ENCODE data around the gene YTHDF1. TPM values are rescaled to one million over a fixed set of nuclear protein-coding genes. Genes with fewer than 3 reads are reported as not detected.

The YTHDF1 gene
- total and polyA plus RNA-seq, 7 experiments from 2014 or later = 27.5 to 52.1 (median 42.0) TPM

DNA sequence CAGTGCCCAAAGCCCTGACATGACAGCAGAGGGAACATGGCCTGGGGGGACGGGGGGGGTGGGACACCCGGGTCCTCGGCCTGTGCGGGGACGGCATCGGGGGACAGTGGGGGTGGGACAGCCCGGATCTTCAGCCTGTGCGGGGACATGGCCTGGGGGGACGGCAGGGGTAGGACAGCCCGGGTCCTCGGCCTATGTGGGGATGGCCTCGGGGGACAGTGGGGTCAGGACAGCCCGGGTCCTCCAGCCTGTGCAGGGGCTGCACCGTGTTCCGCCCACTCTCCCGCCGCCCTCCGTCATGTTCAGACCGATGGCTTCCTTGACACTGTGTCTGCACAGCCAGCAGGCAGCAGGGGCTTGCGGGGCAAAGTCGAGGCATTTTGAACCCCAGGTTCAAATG lies 26.8 kb upstream of the YTHDF1 start:
- no peaks in the 10 kb centered on the region for H3K9me3 ChIP-seq (ENCODE audit: control insufficient read depth in 2 of 3, low read length in 3 of 3)
- no peak overlapping the region for H3K4me3 Mint-ChIP-seq
- peak overlapping the region in 1 of 9 donors; percentile 18 for H3K27ac Mint-ChIP-seq
- intact Hi-C loops (cut with micrococcal nuclease) = no loop called here
- no peaks in the 10 kb centered on the region for H3K36me3 ChIP-seq (ENCODE audit: control insufficient read depth in 2 of 3, insufficient read depth in 3 of 3, low read length in 3 of 3)
- ATAC-seq (no peak), DNase-seq (no peak)
- H3K4me3 ChIP-seq (ENCODE audit: low read length) = no peak overlapping the region
- ChIA-PET POLR2A (no interaction called here), CTCF (no interaction called here)
- no peak overlapping the region for H3K27ac ChIP-seq (ENCODE audit: low read depth, low read length)
- H3K9me3 Mint-ChIP-seq = no peaks in the 10 kb centered on the region
- H3K27me3 Mint-ChIP-seq = peaks cover 0 to 14% (median 5%) of the 10 kb centered on the region in 5 donors
- no peaks in the 10 kb centered on the region for H3K36me3 Mint-ChIP-seq
- no peaks in the 10 kb centered on the region for H3K4me1 Mint-ChIP-seq
- no peaks in the 10 kb centered on the region for H3K4me1 ChIP-seq (ENCODE audit: control insufficient read depth in 2 of 2, insufficient read depth in 2 of 2, low read length in 2 of 2)
- H3K27me3 ChIP-seq (ENCODE audit: control insufficient read depth in 2 of 2, insufficient read depth in 2 of 2, low read length in 2 of 2) = no peaks in the 10 kb centered on the region

DNA sequence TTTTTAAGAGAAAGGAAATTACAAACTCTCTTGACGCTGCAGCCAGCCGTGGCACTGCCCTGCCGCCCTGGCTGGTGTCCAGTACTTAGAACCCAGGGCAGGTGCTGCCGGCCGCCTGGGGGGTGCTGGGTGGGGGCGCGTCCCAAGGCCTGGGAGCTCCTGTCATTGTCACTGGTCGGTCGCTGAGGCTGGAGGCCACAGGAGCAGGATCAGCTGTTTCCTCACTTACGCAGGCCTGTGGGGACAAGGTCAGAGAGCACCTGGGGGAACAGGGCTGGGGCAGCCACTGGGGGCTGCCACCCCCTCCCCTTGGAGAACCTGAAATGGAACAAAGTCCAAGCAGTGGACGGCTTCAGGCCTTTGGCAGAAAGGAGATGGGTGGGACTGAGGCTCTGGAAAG lies 25.3 kb upstream of the YTHDF1 start:
- H3K4me1 Mint-ChIP-seq = no peaks in the 10 kb centered on the region
- Histone ChIP-seq H3K4me1 (ENCODE audit: control insufficient read depth in 2 of 2, insufficient read depth in 2 of 2, low read length in 2 of 2) (no peaks in the 10 kb centered on the region), H3K36me3 (ENCODE audit: control insufficient read depth in 2 of 3, insufficient read depth in 3 of 3, low read length in 3 of 3) (no peaks in the 10 kb centered on the region), H3K27ac (ENCODE audit: low read depth, low read length) (no peak overlapping the region), H3K9me3 (ENCODE audit: control insufficient read depth in 2 of 3, low read length in 3 of 3) (no peaks in the 10 kb centered on the region), H3K4me3 (ENCODE audit: low read length) (no peak overlapping the region), H3K27me3 (ENCODE audit: control insufficient read depth in 2 of 2, insufficient read depth in 2 of 2, low read length in 2 of 2) (no peaks in the 10 kb centered on the region)
- H3K9me3 Mint-ChIP-seq = no peaks in the 10 kb centered on the region
- CTCF ChIA-PET = interaction anchor here (0.6 kb wide), 1 partner anchor 287 kb away, joined by 4 read pairs; no protein-coding TSS in a partner anchor
- no peaks in the 10 kb centered on the region for H3K36me3 Mint-ChIP-seq
- ATAC-seq (no peak), DNase-seq (no peak)
- peaks cover 0 to 14% (median 5%) of the 10 kb centered on the region in 5 donors for H3K27me3 Mint-ChIP-seq
- H3K4me3 Mint-ChIP-seq = no peak overlapping the region
- POLR2A ChIA-PET = no interaction called here
- H3K27ac Mint-ChIP-seq = no peak overlapping the region
- intact Hi-C loops (cut with micrococcal nuclease) = no loop called here

DNA sequence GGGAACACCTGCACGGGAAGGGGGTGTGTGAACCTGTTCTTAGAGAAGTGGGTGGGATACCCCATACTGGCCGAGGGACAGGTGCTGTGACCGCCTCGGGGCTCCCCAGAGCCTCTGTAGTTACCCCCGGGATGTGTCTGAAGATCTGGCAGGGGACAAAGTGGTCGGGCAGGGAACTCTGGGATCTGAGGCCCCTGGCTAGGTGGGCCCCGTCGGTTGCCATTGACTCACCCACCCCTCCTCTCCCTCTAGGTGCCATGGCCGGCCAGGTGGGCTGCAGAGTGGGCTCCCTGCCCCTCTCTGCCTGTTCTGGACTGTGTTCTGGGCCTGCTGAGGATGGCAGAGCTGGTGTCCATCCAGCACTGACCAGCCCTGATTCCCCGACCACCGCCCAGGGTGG lies 24.1 kb upstream of the YTHDF1 start:
- Histone ChIP-seq H3K9me3 (ENCODE audit: control insufficient read depth in 2 of 3, low read length in 3 of 3) (no peaks in the 10 kb centered on the region), H3K27ac (ENCODE audit: low read depth, low read length) (no peak overlapping the region), H3K4me1 (ENCODE audit: control insufficient read depth in 2 of 2, insufficient read depth in 2 of 2, low read length in 2 of 2) (peaks cover 0 to 2% of the 10 kb centered on the region in 2 donors), H3K27me3 (ENCODE audit: control insufficient read depth in 2 of 2, insufficient read depth in 2 of 2, low read length in 2 of 2) (no peaks in the 10 kb centered on the region), H3K4me3 (ENCODE audit: low read length) (no peak overlapping the region), H3K36me3 (ENCODE audit: control insufficient read depth in 2 of 3, insufficient read depth in 3 of 3, low read length in 3 of 3) (no peaks in the 10 kb centered on the region)
- POLR2A ChIA-PET = no interaction called here
- H3K9me3 Mint-ChIP-seq = no peaks in the 10 kb centered on the region
- DNase-seq (no peak), ATAC-seq (no peak)
- H3K4me1 Mint-ChIP-seq = peaks cover 0 to 9% (median 1%) of the 10 kb centered on the region in 7 donors
- intact Hi-C loops (cut with micrococcal nuclease) = no loop called here
- H3K36me3 Mint-ChIP-seq = no peaks in the 10 kb centered on the region
- H3K4me3 Mint-ChIP-seq = no peak overlapping the region
- peaks cover 0 to 3% (median 0%) of the 10 kb centered on the region in 5 donors for H3K27me3 Mint-ChIP-seq
- CTCF ChIA-PET = interaction anchor here (0.8 kb wide), 1 partner anchor 17 kb away, joined by 3 read pairs; no protein-coding TSS in a partner anchor
- no peak overlapping the region for H3K27ac Mint-ChIP-seq

- no peaks in the 10 kb centered on the region for H3K36me3 Mint-ChIP-seq
- no peaks in the 10 kb centered on the region for H3K9me3 Mint-ChIP-seq
- Histone ChIP-seq H3K4me1 (ENCODE audit: control insufficient read depth in 2 of 2, insufficient read depth in 2 of 2, low read length in 2 of 2) (peaks cover 0 to 4% of the 10 kb centered on the region in 2 donors), H3K27me3 (ENCODE audit: control insufficient read depth in 2 of 2, insufficient read depth in 2 of 2, low read length in 2 of 2) (no peaks in the 10 kb centered on the region), H3K9me3 (ENCODE audit: control insufficient read depth in 2 of 3, low read length in 3 of 3) (no peaks in the 10 kb centered on the region), H3K27ac (ENCODE audit: low read depth, low read length) (no peak overlapping the region), H3K36me3 (ENCODE audit: control insufficient read depth in 2 of 3, insufficient read depth in 3 of 3, low read length in 3 of 3) (no peaks in the 10 kb centered on the region), H3K4me3 (ENCODE audit: low read length) (no peak overlapping the region)
- peaks cover 0 to 3% (median 0%) of the 10 kb centered on the region in 5 donors for H3K27me3 Mint-ChIP-seq
- intact Hi-C loops (cut with micrococcal nuclease) = no loop called here
- ATAC-seq = no peak
- peaks cover 0 to 13% (median 2%) of the 10 kb centered on the region in 7 donors for H3K4me1 Mint-ChIP-seq
- ChIA-PET POLR2A (no interaction called here), CTCF (no interaction called here)
- no peak overlapping the region for H3K27ac Mint-ChIP-seq
- H3K4me3 Mint-ChIP-seq = no peak overlapping the region
- no peak for DNase-seq
Measured at GRCh38 chr20:63239431-63239830, 23.5 kb upstream of the YTHDF1 start.

DNA sequence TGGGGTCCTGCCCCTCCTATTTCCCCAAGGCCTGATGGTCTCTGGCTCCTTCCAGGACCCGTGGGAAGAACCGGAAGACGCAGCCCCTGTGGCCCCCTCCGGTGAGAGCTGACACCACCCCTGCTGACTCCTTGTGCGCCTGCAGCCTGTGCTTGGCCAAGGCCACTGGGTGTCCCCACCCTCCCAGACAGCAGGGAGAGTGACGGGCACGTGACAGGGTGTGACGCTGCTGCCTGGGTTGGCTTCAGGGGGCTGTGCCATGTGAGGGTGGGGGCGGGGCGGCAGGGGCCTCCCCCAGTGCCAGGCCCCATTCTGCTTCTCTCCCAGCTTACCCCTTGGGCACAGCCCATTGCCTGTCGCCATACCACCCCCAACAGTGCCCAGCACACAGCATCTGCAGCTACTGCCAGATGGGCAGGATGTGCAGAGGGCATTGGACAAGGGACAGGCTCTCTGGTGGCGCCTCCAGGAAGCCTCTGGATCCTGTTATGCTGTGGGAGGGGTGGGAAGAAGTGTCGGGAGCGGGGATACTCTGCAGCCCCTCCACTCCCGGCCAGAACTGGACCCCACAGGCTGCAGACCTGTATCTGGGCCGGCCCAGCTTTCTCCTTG lies 22.7 kb upstream of the YTHDF1 start:
- peaks cover 0 to 3% (median 2%) of the 10 kb centered on the region in 5 donors for H3K27me3 Mint-ChIP-seq
- H3K27ac Mint-ChIP-seq = no peak overlapping the region
- ChIA-PET POLR2A (no interaction called here), CTCF (no interaction called here)
- H3K4me3 Mint-ChIP-seq = no peak overlapping the region
- H3K9me3 Mint-ChIP-seq = no peaks in the 10 kb centered on the region
- intact Hi-C loops (cut with micrococcal nuclease) = no loop called here
- no peaks in the 10 kb centered on the region for H3K36me3 ChIP-seq (ENCODE audit: control insufficient read depth in 2 of 3, insufficient read depth in 3 of 3, low read length in 3 of 3)
- H3K4me3 ChIP-seq (ENCODE audit: low read length) = no peak overlapping the region
- no peak overlapping the region for H3K27ac ChIP-seq (ENCODE audit: low read depth, low read length)
- H3K4me1 ChIP-seq (ENCODE audit: control insufficient read depth in 2 of 2, insufficient read depth in 2 of 2, low read length in 2 of 2) = peaks cover 0 to 4% of the 10 kb centered on the region in 2 donors
- peaks cover 0 to 13% (median 2%) of the 10 kb centered on the region in 7 donors for H3K4me1 Mint-ChIP-seq
- peak; percentile 10 for ATAC-seq
- no peaks in the 10 kb centered on the region for H3K27me3 ChIP-seq (ENCODE audit: control insufficient read depth in 2 of 2, insufficient read depth in 2 of 2, low read length in 2 of 2)
- H3K36me3 Mint-ChIP-seq = no peaks in the 10 kb centered on the region
- no peak for DNase-seq
- no peaks in the 10 kb centered on the region for H3K9me3 ChIP-seq (ENCODE audit: control insufficient read depth in 2 of 3, low read length in 3 of 3)

GRCh38 chr20:63238031-63238430 lies 22.1 kb upstream of the YTHDF1 start:
- Histone ChIP-seq H3K36me3 (ENCODE audit: control insufficient read depth in 2 of 3, insufficient read depth in 3 of 3, low read length in 3 of 3) (no peaks in the 10 kb centered on the region), H3K27me3 (ENCODE audit: control insufficient read depth in 2 of 2, insufficient read depth in 2 of 2, low read length in 2 of 2) (no peaks in the 10 kb centered on the region), H3K27ac (ENCODE audit: low read depth, low read length) (no peak overlapping the region), H3K4me3 (ENCODE audit: low read length) (no peak overlapping the region), H3K4me1 (ENCODE audit: control insufficient read depth in 2 of 2, insufficient read depth in 2 of 2, low read length in 2 of 2) (peaks cover 0 to 4% of the 10 kb centered on the region in 2 donors), H3K9me3 (ENCODE audit: control insufficient read depth in 2 of 3, low read length in 3 of 3) (no peaks in the 10 kb centered on the region)
- no peaks in the 10 kb centered on the region for H3K9me3 Mint-ChIP-seq
- CTCF ChIA-PET = no interaction called here
- POLR2A ChIA-PET = no interaction called here
- intact Hi-C loops (cut with micrococcal nuclease) = no loop called here
- no peak overlapping the region for H3K4me3 Mint-ChIP-seq
- no peak overlapping the region for H3K27ac Mint-ChIP-seq
- ATAC-seq (no peak), DNase-seq (no peak)
- no peaks in the 10 kb centered on the region for H3K36me3 Mint-ChIP-seq
- peaks cover 0 to 5% (median 3%) of the 10 kb centered on the region in 5 donors for H3K27me3 Mint-ChIP-seq
- peaks cover 0 to 13% (median 2%) of the 10 kb centered on the region in 7 donors for H3K4me1 Mint-ChIP-seq
